OCI-LY3 (cell line): ENCODE results near the gene BLOC1S4.

Experiments used
- H2AFZ ChIP-seq: fragments of 200-600, 300-600 bp; shearing (Covaris generic); 2 replicates; pipeline ENCODE4 v1.6.0; 2014; ENCODE audit warnings: antibody characterized with exemption, low read depth, low read length
- H3K27ac ChIP-seq: fragments of 200-600, 300-600 bp; sonication (generic); 2 replicates; pipeline ENCODE4 v1.5.1; 2014; ENCODE audit warnings: mild to moderate bottlenecking, low read length, moderate library complexity, mixed read lengths
- H3K27me3 ChIP-seq: fragments of 200-600, 300-600 bp; sonication (generic); 2 replicates; pipeline ENCODE4 v1.6.1; 2014; ENCODE audit warnings: low read depth, low read length, mixed read lengths
- H3K36me3 ChIP-seq: fragments of 200-600, 300-600 bp; sonication (generic); replicated peaks from 2 replicates; pipeline ENCODE3; 2014; ENCODE audit warnings: low read depth, low read length, mixed read lengths
- H3K4me1 ChIP-seq: fragments of 300-600, 200-600 bp; sonication (generic); 2 replicates; pipeline ENCODE4 v1.6.1; 2014; ENCODE audit warnings: low read length, mixed read lengths
- H3K4me2 ChIP-seq: fragments of 200-600, 300-600 bp; sonication (generic); 2 replicates; pipeline ENCODE4 v1.6.1; 2014; ENCODE audit warnings: low read length, mixed read lengths
- H3K4me3 ChIP-seq: fragments of 300-600, 200-600 bp; sonication (generic); 2 replicates; pipeline ENCODE4 v1.5.1; 2014; ENCODE audit warnings: antibody characterized with exemption, mild to moderate bottlenecking, low read length, moderate library complexity
- H3K79me2 ChIP-seq: fragments of 300-600, 200-600 bp; shearing (Covaris generic); 2 replicates; pipeline ENCODE4 v1.6.1; 2014; ENCODE audit warnings: mild to moderate bottlenecking, low read length, mixed read lengths
- H3K9ac ChIP-seq: fragments of 300-600, 200-600 bp; shearing (Covaris generic); 2 replicates; pipeline ENCODE4 v1.6.0; 2014; ENCODE audit warnings: mild to moderate bottlenecking, low read length, moderate library complexity
- H3K9me3 ChIP-seq: fragments of 200-600, 300-600 bp; shearing (Covaris generic); 2 replicates; pipeline ENCODE4 v1.6.1; 2014; ENCODE audit warnings: low read length, mixed read lengths; ENCODE audit not compliant: insufficient read depth
- H4K20me1 ChIP-seq: fragments of 200-600, 300-600 bp; sonication (generic); 2 replicates; pipeline ENCODE4 v1.6.1; 2016; ENCODE audit warnings: low read length, mixed read lengths; ENCODE audit not compliant: insufficient read depth
- EZH2phosphoT487 ChIP-seq: fragments of 200-600 bp; shearing (Covaris generic); IDR thresholded peaks from 2 replicates; pipeline ENCODE4 v1.6.1; 2018; ENCODE audit warnings: antibody characterized with exemption, mixed run types, low read depth
- TF ChIP-seq, protein P1 (sequence below): fragments of 200-600, 300-600 bp; sonication (generic); IDR thresholded peaks from 2 replicates; pipeline ENCODE4 v1.5.1; 2014; ENCODE audit warnings: antibody characterized with exemption, low read length, low read depth

Gene BLOC1S4

DNA sequence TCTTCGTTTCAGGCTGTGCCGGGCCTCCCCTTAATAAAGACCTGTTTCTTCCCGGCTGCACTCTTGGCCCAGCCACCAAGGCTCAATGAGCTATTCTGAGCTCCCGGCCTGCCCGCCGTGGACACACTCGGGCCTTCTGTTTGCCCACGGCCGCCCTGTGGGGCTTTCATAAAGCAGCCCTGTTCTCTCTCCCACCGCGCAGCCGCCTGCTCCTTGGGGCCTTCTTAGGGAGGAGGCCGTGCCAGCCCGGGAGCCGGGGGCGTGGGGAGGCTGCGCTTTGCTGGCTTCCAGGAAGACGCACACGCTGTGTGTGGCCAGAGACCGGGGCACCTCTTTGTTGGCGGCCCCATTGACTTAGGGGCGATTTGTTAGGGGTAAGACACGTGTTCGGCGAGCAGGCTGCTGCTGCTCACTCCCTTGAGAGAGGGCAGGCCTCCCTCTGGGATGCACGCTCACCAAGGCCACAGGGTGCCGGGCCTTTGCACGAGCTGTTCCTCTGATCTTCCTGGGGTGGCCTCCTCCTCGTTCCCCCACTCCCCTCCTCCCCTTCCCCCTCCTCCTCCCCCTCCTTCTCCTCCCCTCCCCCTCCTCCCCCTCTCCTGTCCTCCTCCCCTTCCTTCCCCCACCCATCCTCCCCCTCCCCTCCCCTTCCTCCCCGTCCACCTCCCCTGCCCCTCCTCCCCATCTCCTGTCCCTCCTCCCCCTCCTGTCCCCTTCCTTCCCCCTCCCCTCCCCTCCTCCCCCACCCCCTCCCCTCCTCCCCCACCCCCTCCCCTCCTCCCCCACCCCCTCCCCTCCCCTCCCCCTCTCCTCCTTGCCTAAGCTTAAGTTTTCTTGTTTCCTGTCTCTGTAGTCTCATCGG is 11.3 kb downstream of the BLOC1S4 start:
- Histone ChIP-seq H3K27ac (no peak overlapping the region), H3K4me3 (no peak overlapping the region), H4K20me1 (no peaks in the 10 kb centered on the region), H3K27me3 (no peaks in the 10 kb centered on the region), H3K79me2 (no peaks in the 10 kb centered on the region), H3K9ac (no peak overlapping the region), H2AFZ (no peak overlapping the region), H3K9me3 (no peaks in the 10 kb centered on the region), H3K36me3 (no peaks in the 10 kb centered on the region), H3K4me1 (no peaks in the 10 kb centered on the region), H3K4me2 (no peak overlapping the region)
- TF ChIP-seq, protein P1, sequence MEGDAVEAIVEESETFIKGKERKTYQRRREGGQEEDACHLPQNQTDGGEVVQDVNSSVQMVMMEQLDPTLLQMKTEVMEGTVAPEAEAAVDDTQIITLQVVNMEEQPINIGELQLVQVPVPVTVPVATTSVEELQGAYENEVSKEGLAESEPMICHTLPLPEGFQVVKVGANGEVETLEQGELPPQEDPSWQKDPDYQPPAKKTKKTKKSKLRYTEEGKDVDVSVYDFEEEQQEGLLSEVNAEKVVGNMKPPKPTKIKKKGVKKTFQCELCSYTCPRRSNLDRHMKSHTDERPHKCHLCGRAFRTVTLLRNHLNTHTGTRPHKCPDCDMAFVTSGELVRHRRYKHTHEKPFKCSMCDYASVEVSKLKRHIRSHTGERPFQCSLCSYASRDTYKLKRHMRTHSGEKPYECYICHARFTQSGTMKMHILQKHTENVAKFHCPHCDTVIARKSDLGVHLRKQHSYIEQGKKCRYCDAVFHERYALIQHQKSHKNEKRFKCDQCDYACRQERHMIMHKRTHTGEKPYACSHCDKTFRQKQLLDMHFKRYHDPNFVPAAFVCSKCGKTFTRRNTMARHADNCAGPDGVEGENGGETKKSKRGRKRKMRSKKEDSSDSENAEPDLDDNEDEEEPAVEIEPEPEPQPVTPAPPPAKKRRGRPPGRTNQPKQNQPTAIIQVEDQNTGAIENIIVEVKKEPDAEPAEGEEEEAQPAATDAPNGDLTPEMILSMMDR, result no peak
- TF ChIP-seq EZH2phosphoT487, result no peak

DNA sequence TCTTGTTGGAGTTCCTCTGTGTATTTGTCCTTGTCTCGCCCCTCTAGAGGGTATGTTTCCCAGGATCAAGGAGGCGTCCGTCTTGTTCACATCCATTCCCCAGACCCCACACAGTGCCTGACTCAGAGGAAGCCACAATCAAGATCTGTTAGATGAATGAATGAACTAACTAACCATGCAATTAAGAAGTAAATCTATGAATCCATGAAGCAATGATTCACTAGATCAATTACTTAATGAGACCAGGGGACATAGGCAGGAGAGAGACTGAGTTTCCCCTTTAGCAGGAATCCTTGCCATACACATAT is 11.9 kb downstream of the BLOC1S4 start:
- Histone ChIP-seq H3K4me3 (no peak overlapping the region), H3K79me2 (no peaks in the 10 kb centered on the region), H4K20me1 (no peaks in the 10 kb centered on the region), H3K9ac (no peak overlapping the region), H3K9me3 (no peaks in the 10 kb centered on the region), H3K36me3 (no peaks in the 10 kb centered on the region), H3K27me3 (no peaks in the 10 kb centered on the region), H3K27ac (no peak overlapping the region), H3K4me2 (no peak overlapping the region), H3K4me1 (no peaks in the 10 kb centered on the region), H2AFZ (no peak overlapping the region)
- TF ChIP-seq EZH2phosphoT487, result no peak
- TF ChIP-seq, protein P1, result no peak

DNA sequence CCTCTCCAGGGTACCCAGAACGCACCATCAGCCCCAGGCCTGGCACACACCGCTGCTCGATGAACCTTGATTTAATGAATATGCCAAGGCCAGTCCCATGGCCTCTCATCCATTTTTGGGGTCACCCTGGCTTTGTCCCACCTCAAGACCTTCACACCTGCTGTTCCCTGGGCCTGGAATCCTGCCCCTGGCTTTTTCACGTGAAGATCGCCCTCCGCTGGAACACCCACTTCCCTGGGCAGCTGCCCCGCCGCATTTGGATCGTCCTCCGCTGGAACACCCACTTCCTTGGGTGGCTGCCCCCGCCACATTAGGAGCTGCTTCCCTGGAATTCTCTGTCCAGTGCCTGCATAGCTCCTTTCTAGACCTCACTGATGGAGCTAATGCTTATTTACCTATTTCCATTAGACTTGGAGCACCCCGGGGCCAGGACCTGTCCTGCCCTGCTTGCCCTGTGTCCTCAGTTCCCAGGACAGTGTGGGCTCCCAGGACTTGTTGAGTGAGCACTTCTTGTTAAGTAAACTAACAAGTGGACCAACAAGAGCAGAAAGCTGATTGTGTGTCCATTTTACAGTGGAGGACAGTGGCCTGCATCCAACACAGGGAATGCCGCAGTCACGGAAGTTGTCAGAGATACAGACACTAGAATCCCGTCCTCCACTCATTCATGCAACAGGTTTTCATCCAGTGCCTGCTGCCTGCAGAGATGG is 12.5 kb downstream of the BLOC1S4 start:
- Histone ChIP-seq H2AFZ (no peak overlapping the region), H3K27ac (no peak overlapping the region)
- TF ChIP-seq EZH2phosphoT487, result no peak
- TF ChIP-seq, protein P1, result no peak

DNA sequence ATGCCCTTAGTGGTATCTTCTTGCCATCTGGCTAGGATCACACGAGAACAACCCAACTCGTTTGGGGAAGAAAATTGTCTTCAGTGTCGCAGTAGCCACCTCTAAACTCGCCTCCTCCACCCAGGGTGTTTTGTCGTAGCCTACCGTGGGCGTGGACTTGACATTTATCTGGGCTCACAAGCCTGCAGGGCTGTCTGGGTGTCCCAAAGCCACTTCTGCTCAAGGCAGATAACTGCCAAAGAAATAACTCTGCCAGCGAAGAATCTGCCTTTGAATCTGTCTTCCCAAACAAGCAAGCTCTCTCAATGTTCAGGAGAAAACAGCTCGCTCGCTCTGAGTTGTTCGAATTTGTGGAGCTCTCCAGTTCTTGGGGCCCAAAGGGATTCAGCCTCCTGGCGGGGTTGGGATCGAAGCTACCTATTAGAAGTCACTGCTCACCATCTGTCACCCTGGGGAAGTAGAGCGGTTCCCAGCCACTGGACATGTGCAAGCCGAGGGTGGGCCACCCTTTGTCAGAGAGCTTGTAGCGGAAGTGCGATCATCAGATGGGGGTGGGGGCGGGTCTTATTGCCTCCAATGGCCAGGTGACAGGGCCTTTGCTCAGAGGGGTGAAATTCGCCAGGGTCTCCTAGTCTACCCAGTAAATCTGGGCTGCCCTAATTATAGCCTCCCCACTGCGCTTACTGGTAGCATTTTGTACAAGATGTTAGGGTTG is 14.8 kb downstream of the BLOC1S4 start:
- H2AFZ ChIP-seq, result no peak overlapping the region
- no peak overlapping the region for H3K4me3 ChIP-seq
- H3K9me3 ChIP-seq, result no peaks in the 10 kb centered on the region
- H3K27me3 ChIP-seq, result no peaks in the 10 kb centered on the region
- no peak overlapping the region for H3K9ac ChIP-seq
- H4K20me1 ChIP-seq, result no peaks in the 10 kb centered on the region
- H3K79me2 ChIP-seq, result no peaks in the 10 kb centered on the region
- H3K27ac ChIP-seq, result no peak overlapping the region
- TF ChIP-seq, protein P1, result no peak
- no peak for TF ChIP-seq EZH2phosphoT487
- no peaks in the 10 kb centered on the region for H3K36me3 ChIP-seq
- H3K4me2 ChIP-seq, result no peak overlapping the region
- no peaks in the 10 kb centered on the region for H3K4me1 ChIP-seq

More for the DNA sequence above, 12.5 kb downstream of the BLOC1S4 start:
- Histone ChIP-seq H3K4me3 (no peak overlapping the region), H3K9ac (no peak overlapping the region), H3K27me3 (no peaks in the 10 kb centered on the region), H3K4me2 (no peak overlapping the region), H3K36me3 (no peaks in the 10 kb centered on the region), H3K79me2 (no peaks in the 10 kb centered on the region), H3K9me3 (no peaks in the 10 kb centered on the region), H4K20me1 (no peaks in the 10 kb centered on the region), H3K4me1 (no peaks in the 10 kb centered on the region)
